GM23338 (cell line): Measurements from ENCODE around the gene ROCK1. TPM values are rescaled to one million over a fixed set of nuclear protein-coding genes. Genes with fewer than 3 reads are reported as not detected.

Source experiments
- ATAC-seq: fragments of 200-7000 bp; cut with Tn5 transposase; 3 replicates; pipeline ENCODE4 v1.9.1; 2020
- DNase-seq: peaks from one replicate; pipeline ENCODE4 v3.0.0-alpha.2; 2015; ENCODE audit warnings: low spot score
- H2AFZ ChIP-seq: fragments of 200-600 bp; sonication (generic); 2 replicates; pipeline ENCODE4 v1.8.0; 2016; ENCODE audit warnings: antibody characterized with exemption, mild to moderate bottlenecking, moderate library complexity
- H3F3A ChIP-seq: fragments of 200-600 bp; sonication (generic); replicated peaks from 2 replicates; pipeline ENCODE4 v1.8.0; 2017; ENCODE audit warnings: antibody characterized with exemption, mixed run types, low read depth
- H3K27ac ChIP-seq: fragments of 200-600 bp; sonication (generic); 2 replicates; pipeline ENCODE4 v1.6.1; 2016; ENCODE audit warnings: low read depth
- H3K27me3 ChIP-seq: fragments of 200-600 bp; sonication (generic); 2 replicates; pipeline ENCODE4 v1.8.0; 2016; ENCODE audit warnings: mild to moderate bottlenecking, mixed run types, moderate library complexity; ENCODE audit not compliant: insufficient read depth
- H3K36me3 ChIP-seq: fragments of 200-600 bp; sonication (generic); 2 replicates; pipeline ENCODE4 v1.8.0; 2016; ENCODE audit warnings: mild to moderate bottlenecking; ENCODE audit not compliant: insufficient read depth
- H3K4me1 ChIP-seq: fragments of 200-600 bp; sonication (generic); 2 replicates; pipeline ENCODE4 v1.8.0; 2016; ENCODE audit warnings: mild to moderate bottlenecking, moderate library complexity; ENCODE audit not compliant: insufficient read depth
- H3K4me2 ChIP-seq: fragments of 200-600 bp; sonication (generic); 2 replicates; pipeline ENCODE4 v1.7.1; 2017; ENCODE audit warnings: mixed run types
- H3K4me3 ChIP-seq: fragments of 200-600 bp; sonication (generic); 2 replicates; pipeline ENCODE4 v1.6.1; 2016; ENCODE audit warnings: mixed run types
- H3K79me2 ChIP-seq: fragments of 200-600 bp; sonication (generic); replicated peaks from 2 replicates; pipeline ENCODE4 v1.8.0; 2017; ENCODE audit warnings: mild to moderate bottlenecking; ENCODE audit not compliant: insufficient read depth
- H3K9me2 ChIP-seq: fragments of 200-600 bp; sonication (generic); 2 replicates; pipeline ENCODE4 v1.8.0; 2017; ENCODE audit not compliant: insufficient read depth
- H4K20me1 ChIP-seq: fragments of 200-600 bp; sonication (generic); replicated peaks from 2 replicates; pipeline ENCODE4 v1.8.0; 2017; ENCODE audit warnings: mild to moderate bottlenecking; ENCODE audit not compliant: insufficient read depth
- H3K27ac Mint-ChIP-seq: 2 replicates; pipeline ENCODE4 v1.8.0; 2020; ENCODE audit warnings: inconsistent platforms, mild to moderate bottlenecking, moderate library complexity, mixed read lengths
- H3K27me3 Mint-ChIP-seq: 3 replicates; pipeline ENCODE4 v1.8.0; 2022; ENCODE audit warnings: low read depth, mild to moderate bottlenecking, moderate library complexity, mixed read lengths, inconsistent platforms; ENCODE audit not compliant: insufficient read depth, poor library complexity
- H3K36me3 Mint-ChIP-seq: 3 replicates; pipeline ENCODE4 v1.8.0; 2021; ENCODE audit warnings: low read depth, mild to moderate bottlenecking, inconsistent platforms, moderate library complexity, mixed read lengths
- H3K4me1 Mint-ChIP-seq: 3 replicates; pipeline ENCODE4 v1.8.0; 2020; ENCODE audit warnings: mild to moderate bottlenecking, inconsistent platforms, mixed read lengths
- H3K4me3 Mint-ChIP-seq: 3 replicates; pipeline ENCODE4 v1.8.0; 2021; ENCODE audit warnings: moderate library complexity, mild to moderate bottlenecking, inconsistent platforms, mixed read lengths
- H3K9me3 Mint-ChIP-seq: 3 replicates; pipeline ENCODE4 v1.8.0; 2020; ENCODE audit warnings: moderate library complexity, mild to moderate bottlenecking, inconsistent platforms, mixed read lengths
- EZH2 ChIP-seq: fragments of 200-600 bp; sonication (generic); IDR thresholded peaks from one replicate; pipeline ENCODE4 v1.8.0; 2017; ENCODE audit warnings: antibody characterized with exemption, mild to moderate bottlenecking, low read depth; ENCODE audit not compliant: unreplicated experiment
- JUNB ChIP-seq: IDR thresholded peaks from one replicate; pipeline ENCODE4 v1.6.1; 2016; ENCODE audit warnings: antibody characterized with exemption; ENCODE audit not compliant: unreplicated experiment
- NANOG ChIP-seq: IDR thresholded peaks from 2 replicates; pipeline ENCODE4 v1.6.1; 2016; ENCODE audit warnings: antibody characterized with exemption, borderline replicate concordance
- polyA plus RNA-seq: library from polyadenylated mRNA; unstranded; fragments of >200 nt; fragmentation: Nextera tagmentation; extraction: Ambion mirVana; gene quantifications from 2 replicates; pipeline ENCODE4 v1.2.1, GENCODE V29; 2016
- total RNA-seq: library from RNA; depleted of rRNA; stranded (reverse); fragments of >200 nt; shearing (Covaris generic); gene quantifications from 2 replicates; pipeline ENCODE4 v1.2.3, GENCODE V29; 2014
- TF ChIP-seq, protein P1 (sequence below): IDR thresholded peaks from one replicate; pipeline ENCODE4 v1.6.1; 2018; ENCODE audit warnings: antibody characterized with exemption; ENCODE audit not compliant: unreplicated experiment
- TF ChIP-seq, protein P2 (sequence below): fragments of 250-450 bp; sonication (Bioruptor Pico); IDR thresholded peaks from 2 replicates; pipeline ENCODE4 v1.5.0; 2020; ENCODE audit warnings: mild to moderate bottlenecking, moderate library complexity

The ROCK1 gene
- total and polyA plus RNA-seq, 2 experiments from 2014 or later, result 37.2 to 42.8 TPM

DNA sequence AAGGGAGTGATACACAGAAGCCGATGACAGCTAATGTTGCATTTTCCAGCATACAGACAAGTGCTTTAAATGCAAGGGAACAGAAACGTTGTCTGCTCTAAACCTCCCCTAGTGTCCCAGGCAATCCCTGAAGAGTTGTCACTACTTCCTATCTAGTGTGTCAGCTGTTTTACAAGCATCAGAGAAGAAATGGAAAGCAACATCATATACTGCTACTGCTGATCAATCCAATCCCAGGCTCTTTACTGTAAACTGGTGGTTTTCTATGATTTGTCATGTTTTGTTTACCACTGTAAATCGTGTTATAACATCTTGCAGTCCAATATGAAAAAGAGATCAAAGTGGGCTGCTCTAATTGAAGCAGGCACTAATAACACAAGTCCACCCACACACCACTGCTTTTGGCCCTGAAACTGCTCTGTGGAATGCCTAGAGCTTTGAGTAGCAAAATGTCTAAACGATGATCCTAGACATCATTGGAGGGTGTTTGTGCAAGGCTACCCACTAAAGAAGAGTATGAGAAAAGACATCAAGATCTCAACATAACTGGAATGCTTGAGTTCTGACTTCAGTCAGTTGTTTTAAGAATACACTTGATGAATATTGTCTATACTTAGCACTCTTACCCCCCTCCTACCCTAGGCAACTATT is 18.1 kb upstream of the ROCK1 start:
- no peaks in the 10 kb centered on the region for H4K20me1 ChIP-seq
- no peaks in the 10 kb centered on the region for H3K36me3 ChIP-seq
- Mint-ChIP-seq H3K4me3 (no peak overlapping the region), H3K4me1 (no peaks in the 10 kb centered on the region), H3K27ac (no peak overlapping the region), H3K36me3 (no peaks in the 10 kb centered on the region), H3K27me3 (no peaks in the 10 kb centered on the region), H3K9me3 (peaks cover 5% of the 10 kb centered on the region; the same call in 1 of the 3 replicates)
- TF ChIP-seq, protein P1, sequence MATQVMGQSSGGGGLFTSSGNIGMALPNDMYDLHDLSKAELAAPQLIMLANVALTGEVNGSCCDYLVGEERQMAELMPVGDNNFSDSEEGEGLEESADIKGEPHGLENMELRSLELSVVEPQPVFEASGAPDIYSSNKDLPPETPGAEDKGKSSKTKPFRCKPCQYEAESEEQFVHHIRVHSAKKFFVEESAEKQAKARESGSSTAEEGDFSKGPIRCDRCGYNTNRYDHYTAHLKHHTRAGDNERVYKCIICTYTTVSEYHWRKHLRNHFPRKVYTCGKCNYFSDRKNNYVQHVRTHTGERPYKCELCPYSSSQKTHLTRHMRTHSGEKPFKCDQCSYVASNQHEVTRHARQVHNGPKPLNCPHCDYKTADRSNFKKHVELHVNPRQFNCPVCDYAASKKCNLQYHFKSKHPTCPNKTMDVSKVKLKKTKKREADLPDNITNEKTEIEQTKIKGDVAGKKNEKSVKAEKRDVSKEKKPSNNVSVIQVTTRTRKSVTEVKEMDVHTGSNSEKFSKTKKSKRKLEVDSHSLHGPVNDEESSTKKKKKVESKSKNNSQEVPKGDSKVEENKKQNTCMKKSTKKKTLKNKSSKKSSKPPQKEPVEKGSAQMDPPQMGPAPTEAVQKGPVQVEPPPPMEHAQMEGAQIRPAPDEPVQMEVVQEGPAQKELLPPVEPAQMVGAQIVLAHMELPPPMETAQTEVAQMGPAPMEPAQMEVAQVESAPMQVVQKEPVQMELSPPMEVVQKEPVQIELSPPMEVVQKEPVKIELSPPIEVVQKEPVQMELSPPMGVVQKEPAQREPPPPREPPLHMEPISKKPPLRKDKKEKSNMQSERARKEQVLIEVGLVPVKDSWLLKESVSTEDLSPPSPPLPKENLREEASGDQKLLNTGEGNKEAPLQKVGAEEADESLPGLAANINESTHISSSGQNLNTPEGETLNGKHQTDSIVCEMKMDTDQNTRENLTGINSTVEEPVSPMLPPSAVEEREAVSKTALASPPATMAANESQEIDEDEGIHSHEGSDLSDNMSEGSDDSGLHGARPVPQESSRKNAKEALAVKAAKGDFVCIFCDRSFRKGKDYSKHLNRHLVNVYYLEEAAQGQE, result no peak
- no peak for TF ChIP-seq JUNB
- no peak for TF ChIP-seq EZH2
- H3K4me1 ChIP-seq, result no peaks in the 10 kb centered on the region
- no peak for ATAC-seq
- no peaks in the 10 kb centered on the region for H3K27me3 ChIP-seq
- DNase-seq, result no peak
- H3F3A ChIP-seq, result no peaks in the 10 kb centered on the region
- no peak overlapping the region for H3K4me2 ChIP-seq
- H3K79me2 ChIP-seq, result no peaks in the 10 kb centered on the region
- no peak overlapping the region for H3K4me3 ChIP-seq
- H2AFZ ChIP-seq, result no peak overlapping the region
- peaks cover 4% of the 10 kb centered on the region; the same call in 1 of the 2 replicates for H3K9me2 ChIP-seq
- no peak overlapping the region for H3K27ac ChIP-seq

DNA sequence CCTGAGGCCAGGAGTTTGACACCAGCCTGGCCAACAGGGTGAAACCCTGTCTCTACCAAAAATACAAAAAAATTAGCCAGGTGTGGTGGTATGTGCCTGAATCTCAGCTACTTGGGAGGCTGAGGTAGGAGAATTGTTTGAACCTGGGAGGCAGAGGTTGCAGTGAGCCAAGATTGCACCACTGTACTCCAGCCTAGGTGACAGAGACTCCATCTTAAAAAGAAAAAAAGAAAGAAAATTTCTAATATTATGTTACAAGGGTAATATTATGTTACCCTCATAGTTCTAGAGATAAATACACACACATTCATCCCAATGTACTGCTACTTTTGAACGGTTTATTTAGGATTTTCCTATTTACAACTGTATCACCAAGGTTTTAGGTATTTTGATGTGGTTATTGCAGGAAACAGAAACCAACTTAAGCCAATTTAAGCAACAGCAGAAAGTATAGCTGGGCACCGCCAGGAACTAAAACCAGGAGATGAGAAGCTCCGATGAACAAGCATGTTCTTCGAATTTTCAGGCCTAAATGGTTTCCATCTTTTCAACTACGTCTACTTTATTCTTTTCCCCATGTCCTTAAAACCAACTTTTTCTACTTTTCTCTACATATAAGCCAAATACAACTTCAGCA is 11.8 kb upstream of the ROCK1 start:
- no peaks in the 10 kb centered on the region for H3K36me3 ChIP-seq
- no peak overlapping the region for H3K27ac Mint-ChIP-seq
- no peaks in the 10 kb centered on the region for H3K36me3 Mint-ChIP-seq
- H3K27me3 ChIP-seq, result no peaks in the 10 kb centered on the region
- no peak overlapping the region for H3K27ac ChIP-seq
- H3K9me2 ChIP-seq, result peaks cover 4% of the 10 kb centered on the region; the same call in 1 of the 2 replicates
- no peak overlapping the region for H2AFZ ChIP-seq
- H3K4me2 ChIP-seq, result no peak overlapping the region
- no peaks in the 10 kb centered on the region for H3K9me3 Mint-ChIP-seq
- no peaks in the 10 kb centered on the region for H3K79me2 ChIP-seq
- DNase-seq, result no peak
- ATAC-seq, result no peak
- no peaks in the 10 kb centered on the region for H3F3A ChIP-seq
- H4K20me1 ChIP-seq, result no peaks in the 10 kb centered on the region
- peaks cover 5% of the 10 kb centered on the region; the same call in 1 of the 2 replicates for H3K4me1 ChIP-seq
- no peak overlapping the region for H3K4me3 ChIP-seq
- H3K4me1 Mint-ChIP-seq, result peaks cover 6% of the 10 kb centered on the region
- H3K4me3 Mint-ChIP-seq, result no peak overlapping the region
- H3K27me3 Mint-ChIP-seq, result no peaks in the 10 kb centered on the region
- TF ChIP-seq JUNB, result no peak
- no peak for TF ChIP-seq NANOG
- TF ChIP-seq, protein P2, sequence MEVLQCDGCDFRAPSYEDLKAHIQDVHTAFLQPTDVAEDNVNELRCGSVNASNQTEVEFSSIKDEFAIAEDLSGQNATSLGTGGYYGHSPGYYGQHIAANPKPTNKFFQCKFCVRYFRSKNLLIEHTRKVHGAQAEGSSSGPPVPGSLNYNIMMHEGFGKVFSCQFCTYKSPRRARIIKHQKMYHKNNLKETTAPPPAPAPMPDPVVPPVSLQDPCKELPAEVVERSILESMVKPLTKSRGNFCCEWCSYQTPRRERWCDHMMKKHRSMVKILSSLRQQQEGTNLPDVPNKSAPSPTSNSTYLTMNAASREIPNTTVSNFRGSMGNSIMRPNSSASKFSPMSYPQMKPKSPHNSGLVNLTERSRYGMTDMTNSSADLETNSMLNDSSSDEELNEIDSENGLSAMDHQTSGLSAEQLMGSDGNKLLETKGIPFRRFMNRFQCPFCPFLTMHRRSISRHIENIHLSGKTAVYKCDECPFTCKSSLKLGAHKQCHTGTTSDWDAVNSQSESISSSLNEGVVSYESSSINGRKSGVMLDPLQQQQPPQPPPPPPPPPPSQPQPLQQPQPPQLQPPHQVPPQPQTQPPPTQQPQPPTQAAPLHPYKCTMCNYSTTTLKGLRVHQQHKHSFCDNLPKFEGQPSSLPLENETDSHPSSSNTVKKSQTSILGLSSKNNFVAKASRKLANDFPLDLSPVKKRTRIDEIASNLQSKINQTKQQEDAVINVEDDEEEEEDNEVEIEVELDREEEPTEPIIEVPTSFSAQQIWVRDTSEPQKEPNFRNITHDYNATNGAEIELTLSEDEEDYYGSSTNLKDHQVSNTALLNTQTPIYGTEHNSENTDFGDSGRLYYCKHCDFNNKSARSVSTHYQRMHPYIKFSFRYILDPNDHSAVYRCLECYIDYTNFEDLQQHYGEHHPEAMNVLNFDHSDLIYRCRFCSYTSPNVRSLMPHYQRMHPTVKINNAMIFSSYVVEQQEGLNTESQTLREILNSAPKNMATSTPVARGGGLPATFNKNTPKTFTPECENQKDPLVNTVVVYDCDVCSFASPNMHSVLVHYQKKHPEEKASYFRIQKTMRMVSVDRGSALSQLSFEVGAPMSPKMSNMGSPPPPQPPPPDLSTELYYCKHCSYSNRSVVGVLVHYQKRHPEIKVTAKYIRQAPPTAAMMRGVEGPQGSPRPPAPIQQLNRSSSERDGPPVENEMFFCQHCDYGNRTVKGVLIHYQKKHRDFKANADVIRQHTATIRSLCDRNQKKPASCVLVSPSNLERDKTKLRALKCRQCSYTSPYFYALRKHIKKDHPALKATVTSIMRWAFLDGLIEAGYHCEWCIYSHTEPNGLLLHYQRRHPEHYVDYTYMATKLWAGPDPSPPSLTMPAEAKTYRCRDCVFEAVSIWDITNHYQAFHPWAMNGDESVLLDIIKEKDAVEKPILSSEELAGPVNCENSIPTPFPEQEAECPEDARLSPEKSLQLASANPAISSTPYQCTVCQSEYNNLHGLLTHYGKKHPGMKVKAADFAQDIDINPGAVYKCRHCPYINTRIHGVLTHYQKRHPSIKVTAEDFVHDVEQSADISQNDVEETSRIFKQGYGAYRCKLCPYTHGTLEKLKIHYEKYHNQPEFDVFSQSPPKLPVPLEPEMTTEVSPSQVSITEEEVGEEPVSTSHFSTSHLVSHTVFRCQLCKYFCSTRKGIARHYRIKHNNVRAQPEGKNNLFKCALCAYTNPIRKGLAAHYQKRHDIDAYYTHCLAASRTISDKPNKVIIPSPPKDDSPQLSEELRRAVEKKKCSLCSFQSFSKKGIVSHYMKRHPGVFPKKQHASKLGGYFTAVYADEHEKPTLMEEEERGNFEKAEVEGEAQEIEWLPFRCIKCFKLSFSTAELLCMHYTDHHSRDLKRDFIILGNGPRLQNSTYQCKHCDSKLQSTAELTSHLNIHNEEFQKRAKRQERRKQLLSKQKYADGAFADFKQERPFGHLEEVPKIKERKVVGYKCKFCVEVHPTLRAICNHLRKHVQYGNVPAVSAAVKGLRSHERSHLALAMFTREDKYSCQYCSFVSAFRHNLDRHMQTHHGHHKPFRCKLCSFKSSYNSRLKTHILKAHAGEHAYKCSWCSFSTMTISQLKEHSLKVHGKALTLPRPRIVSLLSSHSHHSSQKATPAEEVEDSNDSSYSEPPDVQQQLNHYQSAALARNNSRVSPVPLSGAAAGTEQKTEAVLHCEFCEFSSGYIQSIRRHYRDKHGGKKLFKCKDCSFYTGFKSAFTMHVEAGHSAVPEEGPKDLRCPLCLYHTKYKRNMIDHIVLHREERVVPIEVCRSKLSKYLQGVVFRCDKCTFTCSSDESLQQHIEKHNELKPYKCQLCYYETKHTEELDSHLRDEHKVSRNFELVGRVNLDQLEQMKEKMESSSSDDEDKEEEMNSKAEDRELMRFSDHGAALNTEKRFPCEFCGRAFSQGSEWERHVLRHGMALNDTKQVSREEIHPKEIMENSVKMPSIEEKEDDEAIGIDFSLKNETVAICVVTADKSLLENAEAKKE (CRISPR knock-in tag), result no peak
